Peyer's patch (tissue), 4 donors: Measurements from ENCODE around the gene COL3A1.

Experiments used
- POLR2A ChIP-seq, 2 donors: fragments of 450-650 bp; IDR thresholded peaks; one replicate each; pipeline ENCODE4 v1.5.1; 2017; ENCODE audit warnings: antibody characterized with exemption in 2 of 2, mild to moderate bottlenecking in 2 of 2, moderate library complexity in 2 of 2
- TF ChIP-seq, protein P1 (sequence below), 6 experiments: fragments of 450-650 bp in 4 of 6; fragments of 200-600 bp in 2 of 6; sonication (generic) in 1 of 6; IDR thresholded peaks; one replicate each; pipeline ENCODE4 v1.5.1; 2017 to 2019; ENCODE audit warnings: antibody characterized with exemption in 6 of 6, mild to moderate bottlenecking in 3 of 6, moderate library complexity in 1 of 6

DNA sequence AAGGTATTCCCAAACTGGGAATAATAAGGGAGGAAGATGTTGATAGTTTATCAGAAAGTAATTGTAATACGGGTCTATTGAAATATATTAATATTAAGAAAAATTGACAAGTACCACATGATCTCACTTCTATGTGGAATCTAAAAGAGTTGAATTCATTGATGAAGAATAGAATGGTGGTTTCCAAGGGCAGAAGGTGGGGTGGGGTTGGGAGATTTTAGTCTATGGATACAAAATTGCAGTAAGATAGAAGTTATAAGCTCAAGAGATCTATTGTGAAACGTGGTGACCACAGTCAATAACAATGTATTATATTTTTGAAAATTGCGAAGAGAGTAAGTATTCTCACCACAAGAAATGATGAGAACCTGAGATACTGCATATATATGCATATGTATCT is 38.9 kb downstream of the COL3A1 start:
- TF ChIP-seq, protein P1, sequence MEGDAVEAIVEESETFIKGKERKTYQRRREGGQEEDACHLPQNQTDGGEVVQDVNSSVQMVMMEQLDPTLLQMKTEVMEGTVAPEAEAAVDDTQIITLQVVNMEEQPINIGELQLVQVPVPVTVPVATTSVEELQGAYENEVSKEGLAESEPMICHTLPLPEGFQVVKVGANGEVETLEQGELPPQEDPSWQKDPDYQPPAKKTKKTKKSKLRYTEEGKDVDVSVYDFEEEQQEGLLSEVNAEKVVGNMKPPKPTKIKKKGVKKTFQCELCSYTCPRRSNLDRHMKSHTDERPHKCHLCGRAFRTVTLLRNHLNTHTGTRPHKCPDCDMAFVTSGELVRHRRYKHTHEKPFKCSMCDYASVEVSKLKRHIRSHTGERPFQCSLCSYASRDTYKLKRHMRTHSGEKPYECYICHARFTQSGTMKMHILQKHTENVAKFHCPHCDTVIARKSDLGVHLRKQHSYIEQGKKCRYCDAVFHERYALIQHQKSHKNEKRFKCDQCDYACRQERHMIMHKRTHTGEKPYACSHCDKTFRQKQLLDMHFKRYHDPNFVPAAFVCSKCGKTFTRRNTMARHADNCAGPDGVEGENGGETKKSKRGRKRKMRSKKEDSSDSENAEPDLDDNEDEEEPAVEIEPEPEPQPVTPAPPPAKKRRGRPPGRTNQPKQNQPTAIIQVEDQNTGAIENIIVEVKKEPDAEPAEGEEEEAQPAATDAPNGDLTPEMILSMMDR (IDR thresholded peaks at IDR 0.05): no peak
- TF ChIP-seq POLR2A (IDR thresholded peaks at IDR 0.05): no peak
